ENCODE results near the gene PHF13. TPM values are rescaled to one million over a fixed set of nuclear protein-coding genes. Genes with fewer than 3 reads are reported as not detected.
"Not testable (repeated sequence)": the region's sequence is repeated elsewhere in the genome, so short reads cannot be mapped to it uniquely, and the experiment has no call there.

Gene PHF13
- total RNA-seq, 1 donor from 2014 or later = 17.0 TPM

DNA sequence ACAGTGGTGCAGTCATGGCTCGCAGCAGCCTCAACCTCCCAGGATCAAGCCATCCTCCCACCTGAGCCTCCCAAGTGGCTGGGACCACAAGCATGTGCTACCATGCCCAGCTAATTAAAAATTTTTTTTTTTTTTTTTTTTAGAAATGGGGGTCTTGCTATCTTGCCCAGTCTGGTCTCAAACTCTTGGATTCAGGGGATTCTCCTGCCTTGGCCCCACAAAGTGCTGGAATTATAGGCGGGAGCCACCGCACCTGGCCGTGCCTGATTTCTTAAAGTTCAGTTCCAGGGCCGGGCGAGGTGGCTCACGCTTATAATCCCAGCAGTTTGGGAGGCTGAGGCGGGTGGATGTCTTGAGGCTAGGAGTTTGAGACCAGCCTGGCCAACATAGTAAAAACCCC, 17.5 kb downstream of the PHF13 start:
- no peak for DNase-seq

DNA sequence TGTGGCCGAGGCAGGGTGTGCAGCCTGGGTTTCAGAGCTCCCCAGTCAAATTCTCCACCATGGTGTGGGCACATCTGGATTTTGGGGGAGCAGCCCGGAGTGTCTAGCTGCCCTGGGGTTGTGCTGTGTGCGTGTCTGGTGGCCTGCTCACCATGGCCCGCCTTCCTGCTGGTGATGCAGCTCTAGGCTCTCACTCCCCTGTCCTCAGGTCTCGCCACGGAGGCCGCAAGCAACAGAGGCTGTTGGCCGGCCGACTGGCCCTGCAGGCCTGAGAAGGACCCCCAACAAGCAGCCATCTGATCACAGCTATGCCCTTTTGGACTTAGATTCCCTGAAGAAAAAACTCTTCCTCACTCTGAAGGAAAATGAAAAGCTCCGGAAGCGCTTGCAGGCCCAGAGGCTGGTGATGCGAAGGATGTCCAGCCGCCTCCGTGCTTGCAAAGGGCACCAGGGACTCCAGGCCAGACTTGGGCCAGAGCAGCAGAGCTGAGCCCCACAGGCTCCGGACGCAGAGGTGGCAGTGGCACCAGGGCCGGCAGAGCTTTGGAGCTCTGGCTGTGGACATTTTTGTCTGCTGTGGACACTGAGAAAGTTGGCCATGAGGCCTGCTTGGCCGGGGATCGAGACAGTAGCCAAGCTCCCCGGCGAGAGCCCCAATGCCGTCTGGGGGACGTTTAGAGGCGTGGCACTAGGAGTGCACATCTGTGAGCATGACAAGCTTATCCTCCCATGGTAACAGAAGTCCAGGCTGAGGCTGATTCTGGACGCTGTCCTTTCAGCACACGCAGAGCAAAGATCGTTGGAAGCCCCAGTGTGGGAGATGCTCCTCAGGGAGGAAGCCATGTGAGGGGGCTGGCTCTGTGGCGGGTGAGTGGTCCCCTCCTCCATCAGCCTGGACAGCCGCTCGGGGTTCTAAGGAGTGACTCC, 19.3 kb downstream of the PHF13 start:
- no peak for DNase-seq

DNA sequence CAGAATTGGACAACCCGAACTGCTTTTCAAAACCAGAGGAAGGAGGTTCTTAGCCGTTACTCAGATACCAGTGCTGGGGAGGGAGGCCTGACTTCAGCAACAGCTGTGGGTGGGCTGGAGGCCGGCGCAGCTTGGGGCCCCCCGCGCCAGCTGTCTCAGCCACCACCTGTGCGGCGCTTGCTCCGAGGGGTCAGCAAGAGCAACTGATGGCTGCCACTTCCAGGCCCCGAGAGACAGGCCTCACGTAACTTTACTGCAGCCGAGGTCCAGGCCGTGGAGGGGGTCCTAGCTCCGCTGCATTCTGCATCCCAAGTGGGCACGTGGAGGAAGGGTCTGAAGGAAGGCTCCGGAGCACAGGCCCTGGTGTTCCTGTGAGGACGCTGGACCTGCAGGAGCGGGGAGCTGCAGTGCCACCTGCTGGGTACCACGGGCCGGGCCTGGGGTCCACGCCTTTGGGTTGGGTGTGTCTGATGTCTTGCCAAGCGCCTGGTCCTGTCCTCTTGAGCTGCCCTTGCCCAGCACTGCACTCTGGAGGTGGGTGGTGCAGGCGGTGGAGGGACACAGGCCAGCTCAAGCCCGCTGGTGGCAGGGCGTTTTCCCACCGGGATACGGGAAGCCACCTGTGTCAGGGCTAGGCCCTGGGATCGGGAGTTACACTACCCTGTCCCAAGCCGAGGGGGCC, 21.0 kb downstream of the PHF13 start:
- no peak for DNase-seq

DNA sequence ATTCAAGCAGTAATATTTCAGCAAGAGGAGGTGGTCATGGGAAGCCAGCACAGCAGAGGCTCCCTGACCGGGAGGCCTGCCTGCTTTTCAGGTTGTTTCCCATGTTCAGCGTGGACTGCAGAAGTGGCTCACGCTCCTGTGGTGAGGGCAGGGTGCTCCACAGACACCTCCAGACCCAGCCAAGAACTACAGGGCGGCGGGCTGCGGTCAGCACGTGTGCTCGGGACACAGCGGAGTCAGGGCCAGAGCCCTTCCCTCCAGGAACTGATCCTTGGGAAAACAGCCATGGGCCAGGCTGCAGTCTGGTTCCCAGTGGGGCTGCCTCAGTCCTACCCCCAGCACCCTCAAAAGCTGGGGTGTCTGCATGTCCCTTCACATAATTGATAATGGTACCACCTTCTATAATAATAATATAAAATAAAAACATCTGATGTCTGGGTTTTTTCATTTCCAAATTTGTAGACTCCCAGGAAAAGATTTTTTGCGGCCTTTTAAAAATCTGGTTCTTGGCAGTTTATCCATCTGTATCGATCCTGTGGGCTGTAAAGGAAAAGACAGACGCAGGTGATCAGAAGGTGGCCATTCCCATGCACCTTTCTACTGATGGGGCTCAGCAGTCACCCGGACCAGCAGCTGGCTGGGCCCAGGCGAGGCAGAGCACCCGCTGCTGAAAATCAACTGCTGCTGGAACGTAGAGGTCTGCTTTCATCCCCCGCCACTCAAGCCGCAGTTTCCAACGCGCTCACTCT, 21.8 kb downstream of the PHF13 start:
- DNase-seq = no peak

DNA sequence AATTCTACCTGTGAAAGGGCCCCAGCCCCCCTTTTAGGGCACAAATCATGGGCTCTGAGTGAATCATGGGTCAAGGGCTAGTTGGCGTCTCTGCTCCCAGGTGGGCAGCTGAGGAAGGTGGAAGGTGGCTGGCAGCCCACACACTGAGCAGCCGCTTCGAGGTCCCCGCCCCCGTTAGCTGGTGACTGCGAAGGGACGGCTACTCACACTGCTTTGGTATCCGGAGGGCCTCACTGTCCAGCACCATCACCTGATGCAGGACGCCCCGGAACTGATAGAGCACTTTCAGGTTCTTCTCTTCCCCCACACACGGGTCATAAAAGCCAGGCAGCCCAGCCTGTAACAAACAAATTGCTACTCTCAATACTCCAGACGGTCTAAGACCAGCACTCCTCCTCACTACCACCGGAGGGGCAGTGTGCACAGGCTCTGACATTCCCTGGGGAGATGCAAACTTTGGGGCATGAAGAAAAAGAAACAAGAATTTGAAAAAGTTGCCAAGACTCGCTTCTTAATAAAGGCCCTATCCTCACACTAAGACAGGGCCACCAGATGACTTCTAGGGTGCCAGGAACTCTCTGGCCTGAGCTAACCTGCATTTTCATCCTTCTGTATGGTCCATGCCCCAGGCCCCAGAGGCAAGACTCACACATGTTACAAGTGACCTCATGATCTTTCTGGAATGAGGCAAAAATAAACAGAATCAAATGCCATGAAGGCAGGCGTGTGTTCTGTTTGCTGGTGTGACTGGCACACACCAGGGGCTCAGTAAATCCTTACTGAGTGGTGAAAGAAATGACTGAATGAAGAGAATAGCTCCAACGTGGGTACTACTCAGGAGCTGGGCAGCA, 22.6 kb downstream of the PHF13 start:
- DNase-seq = no peak

DNA sequence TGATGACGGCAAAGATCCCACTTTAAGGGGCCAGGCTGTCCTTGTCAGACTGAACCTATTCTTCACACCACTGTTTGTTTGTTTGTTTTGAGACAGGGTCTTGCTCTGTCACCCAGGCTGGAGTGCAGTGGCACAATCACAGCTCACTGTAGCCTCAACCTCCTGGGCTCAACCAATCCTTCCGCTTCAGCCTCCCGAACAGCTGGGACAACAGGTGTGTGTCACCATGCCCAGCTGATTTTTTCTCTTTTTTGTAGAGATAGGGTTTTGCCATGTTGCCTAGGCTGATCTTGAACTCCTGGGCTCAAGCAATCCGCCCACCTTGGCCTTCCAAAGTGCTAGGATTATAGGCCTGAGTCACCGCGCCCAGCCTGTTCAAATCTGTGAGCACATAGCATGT, 23.2 kb downstream of the PHF13 start:
- DNase-seq = not testable (repeated sequence)

DNA sequence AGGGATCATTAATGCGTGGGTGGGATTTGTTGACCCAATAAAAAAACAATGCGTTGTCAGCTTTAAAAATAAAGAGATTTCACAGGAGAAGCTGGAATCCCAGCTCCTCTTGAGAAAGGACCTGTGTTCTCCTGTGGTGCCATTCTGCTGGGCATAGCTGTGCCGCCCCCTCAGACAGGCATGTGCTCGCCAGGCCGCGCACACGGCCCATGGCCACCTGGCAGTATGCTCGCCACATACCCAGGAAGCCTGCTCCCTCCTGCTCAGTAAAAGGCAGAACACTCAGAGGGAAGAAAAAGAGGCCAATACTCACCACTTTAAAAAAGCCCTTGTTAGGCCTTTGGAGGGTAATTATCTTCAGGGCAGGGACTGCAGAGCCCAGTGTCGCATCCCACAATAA, 24.2 kb downstream of the PHF13 start:
- DNase-seq = no peak

DNA sequence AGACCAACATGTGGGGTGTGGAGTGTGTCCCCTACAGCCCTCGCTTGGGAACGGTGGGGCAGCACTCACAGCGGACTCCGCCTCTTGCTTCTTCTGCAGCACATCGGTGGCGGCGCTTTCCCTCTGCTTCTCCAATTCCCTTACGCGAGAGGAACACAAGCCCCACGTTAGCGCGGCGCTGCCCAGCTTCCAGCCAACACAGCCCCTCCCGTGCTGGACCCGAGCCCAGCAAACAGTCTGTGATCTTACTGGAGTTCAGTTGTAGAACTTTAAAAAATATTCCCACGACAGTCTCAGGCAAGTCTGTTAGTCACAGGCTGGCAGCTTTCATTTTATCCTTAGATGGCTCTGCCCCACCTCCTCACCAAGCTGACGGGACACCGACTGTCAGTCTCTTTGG, 24.7 kb downstream of the PHF13 start:
- peak; percentile 60 for DNase-seq

DNA sequence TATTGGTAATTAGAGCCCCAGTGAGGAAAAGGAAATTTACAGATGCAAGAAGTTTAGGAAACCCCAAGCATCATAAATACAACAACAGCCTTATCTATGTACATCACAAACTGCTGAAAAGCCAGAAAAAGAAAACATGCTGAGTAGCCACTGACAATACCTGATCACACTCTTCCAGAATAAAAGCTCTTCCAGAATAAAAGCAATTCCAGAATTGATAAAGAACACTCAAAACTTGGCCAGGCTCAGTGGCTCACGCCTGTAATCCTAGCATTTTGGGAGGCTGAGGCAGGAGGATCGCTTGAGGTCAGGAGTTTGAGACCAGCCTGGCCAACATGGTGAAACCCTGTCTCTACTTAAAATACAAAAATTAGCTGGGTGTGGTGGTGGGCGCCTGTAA, 27.3 kb downstream of the PHF13 start:
- DNase-seq = not testable (repeated sequence)

DNA sequence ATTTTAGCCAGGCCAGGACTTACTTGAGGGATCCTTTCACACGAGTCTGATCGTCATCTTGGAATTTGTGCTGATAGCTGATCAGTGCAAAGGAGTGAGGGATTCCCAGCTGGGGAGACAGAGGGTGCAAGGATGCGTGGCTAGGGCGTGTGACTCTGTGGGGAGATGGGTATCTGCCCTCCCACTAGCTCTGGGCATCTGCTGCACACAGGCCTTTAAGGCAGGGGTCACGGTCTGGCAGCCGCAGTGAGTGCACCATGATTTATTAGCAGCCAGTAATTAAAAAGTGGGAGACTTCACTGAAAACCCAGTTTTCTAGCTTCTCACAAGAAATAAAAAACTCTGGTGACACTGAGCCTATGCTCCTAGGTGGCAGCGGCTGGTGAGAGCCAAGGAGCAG, 31.5 kb downstream of the PHF13 start:
- DNase-seq = no peak

DNA sequence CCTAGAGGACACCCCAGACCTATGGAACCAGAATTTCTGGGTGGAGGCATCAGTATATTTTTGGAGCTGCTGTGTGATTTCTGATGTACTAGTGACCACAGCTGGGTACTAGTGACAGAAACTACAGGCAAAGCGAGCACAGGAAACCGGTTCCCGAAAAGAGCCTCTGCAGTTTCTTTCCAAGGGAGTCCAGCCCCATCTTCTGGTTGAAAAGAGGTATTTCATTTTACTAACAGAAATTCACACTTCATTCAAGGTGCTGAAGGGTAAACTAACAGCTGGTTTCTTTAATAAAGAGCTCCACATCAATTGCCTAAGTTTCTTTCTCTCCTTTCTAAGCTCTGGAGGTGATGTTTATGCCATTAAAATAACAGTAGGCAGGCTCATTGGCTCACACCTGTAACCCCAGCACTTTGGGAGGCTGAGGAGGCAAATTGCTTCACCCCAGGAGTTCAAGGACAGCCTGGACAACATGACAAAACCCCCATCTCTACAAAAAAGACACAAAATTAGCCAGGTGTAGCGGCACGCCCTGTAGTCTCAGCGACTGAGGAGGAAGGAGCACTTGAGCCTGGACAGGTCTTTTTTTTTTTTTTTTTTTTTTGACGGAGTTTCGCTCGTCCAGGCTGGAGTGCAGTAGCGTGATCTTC, 33.1 kb downstream of the PHF13 start:
- no peak for DNase-seq

DNA sequence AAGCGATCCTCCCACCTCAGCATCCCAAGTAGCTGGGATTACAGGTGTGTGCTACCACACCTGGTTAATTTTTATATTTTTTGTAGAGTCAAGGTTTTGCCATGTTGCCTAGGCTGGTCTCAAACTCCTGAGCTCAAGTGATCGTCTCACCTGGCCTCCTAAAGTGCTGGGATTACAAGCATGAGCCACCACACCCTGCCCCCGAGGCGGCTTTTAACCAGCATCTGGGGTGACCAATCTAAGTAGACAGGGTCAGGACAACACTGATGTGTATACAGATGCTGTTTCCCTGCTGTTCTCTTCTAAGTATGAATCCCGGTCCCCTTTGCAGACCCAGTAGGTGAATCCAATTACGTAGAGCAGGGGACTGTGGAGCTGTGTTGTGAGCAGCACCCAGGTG, 35.0 kb downstream of the PHF13 start:
- no peak for DNase-seq

DNA sequence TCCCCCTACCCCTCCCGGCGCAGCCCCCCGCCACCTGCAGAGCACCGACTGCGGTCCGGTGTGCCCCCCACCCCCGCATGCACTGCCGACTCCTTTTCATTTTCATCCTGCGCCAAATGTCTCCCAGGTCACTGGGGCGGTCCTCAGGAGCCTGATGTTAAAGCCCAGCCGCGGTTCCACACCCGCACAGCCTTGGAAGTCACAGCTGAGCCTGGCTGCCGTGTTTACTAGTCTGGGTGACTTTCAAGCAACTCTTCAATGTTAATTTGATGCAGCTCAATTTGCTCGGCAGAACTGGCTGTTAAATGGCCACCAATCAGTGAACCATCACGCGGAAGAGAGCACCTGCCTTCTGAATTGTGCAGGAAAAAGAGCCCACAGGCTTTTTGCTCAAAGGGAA, 38.4 kb downstream of the PHF13 start:
- DNase-seq = no peak

DNA sequence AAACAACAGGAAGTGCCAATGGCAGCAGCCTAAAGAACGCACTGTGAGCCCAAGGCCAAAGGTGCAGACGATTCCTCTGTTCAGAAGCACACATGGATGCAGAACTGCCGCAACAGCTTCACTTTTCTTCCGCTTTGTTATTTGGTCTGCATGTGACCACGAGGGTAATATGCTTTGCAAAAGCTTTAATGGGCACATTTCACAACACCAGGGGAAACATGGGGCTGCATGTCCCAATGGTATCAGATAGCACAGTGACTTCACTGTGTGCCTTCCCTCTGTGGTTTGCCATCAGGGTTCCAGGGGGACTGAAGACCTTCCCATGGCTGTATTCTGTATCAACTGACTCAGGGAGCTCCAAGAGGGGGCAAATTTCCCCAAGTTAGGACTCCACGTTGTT, 39.5 kb downstream of the PHF13 start:
- no peak for DNase-seq

DNA sequence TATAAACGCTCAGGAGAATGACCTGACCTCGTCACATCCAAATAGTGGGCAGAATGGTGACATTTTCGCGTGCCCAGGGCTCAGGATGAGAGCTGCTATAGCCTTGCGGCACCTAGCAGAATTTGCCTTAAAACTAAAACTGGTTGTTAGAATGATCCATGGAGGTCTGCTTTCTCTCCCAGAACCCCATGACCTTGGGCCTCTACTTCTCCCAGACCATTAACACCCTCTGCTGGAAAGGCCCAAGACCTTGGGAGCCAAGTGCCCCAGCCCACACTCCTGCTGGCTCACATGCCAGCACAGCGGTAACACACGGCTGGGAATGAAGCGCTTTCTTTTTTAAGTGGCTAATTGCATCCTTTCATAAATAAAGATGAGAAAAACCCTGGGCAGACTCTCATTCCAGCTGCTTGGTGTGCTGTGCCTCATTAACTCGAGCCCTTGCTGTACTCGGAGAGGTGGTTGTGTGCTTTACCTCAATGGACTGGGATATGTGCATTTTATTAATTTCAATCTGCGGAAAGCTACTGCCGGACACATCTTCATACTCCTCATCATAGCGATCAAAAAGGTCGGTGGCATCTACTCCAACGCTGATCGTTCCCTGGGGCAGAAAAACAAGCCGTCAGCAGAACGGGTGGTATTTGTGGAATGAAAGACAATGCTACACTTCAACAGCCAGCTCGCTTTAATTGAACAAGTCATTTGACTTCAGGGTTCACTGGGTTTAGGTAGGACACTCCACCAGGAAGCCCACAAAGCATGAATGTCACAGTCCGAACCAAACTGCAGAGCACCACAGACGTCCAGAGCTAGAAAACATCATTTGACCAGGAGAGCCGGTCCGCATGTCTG, 40.1 kb downstream of the PHF13 start:
- DNase-seq = no peak

DNA sequence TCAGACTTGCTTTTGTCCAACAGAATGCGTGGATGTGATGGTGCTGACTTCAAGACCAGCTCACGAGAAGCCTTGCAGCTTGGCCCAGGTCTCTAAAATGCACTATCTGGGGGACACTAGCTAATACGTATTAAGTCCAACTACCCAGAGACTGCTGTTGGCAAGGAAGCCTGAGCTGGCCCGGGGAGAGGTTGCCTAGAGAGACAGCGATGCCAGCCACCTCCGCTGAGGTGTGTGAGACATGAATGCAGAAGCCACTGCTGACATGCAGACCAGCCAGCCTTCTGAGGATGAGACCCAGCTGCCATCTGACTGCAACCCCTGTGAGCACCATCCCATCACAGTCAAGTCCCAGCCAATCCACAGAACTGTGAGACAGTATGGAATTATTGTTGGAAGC, 43.6 kb downstream of the PHF13 start:
- DNase-seq = no peak

DNA sequence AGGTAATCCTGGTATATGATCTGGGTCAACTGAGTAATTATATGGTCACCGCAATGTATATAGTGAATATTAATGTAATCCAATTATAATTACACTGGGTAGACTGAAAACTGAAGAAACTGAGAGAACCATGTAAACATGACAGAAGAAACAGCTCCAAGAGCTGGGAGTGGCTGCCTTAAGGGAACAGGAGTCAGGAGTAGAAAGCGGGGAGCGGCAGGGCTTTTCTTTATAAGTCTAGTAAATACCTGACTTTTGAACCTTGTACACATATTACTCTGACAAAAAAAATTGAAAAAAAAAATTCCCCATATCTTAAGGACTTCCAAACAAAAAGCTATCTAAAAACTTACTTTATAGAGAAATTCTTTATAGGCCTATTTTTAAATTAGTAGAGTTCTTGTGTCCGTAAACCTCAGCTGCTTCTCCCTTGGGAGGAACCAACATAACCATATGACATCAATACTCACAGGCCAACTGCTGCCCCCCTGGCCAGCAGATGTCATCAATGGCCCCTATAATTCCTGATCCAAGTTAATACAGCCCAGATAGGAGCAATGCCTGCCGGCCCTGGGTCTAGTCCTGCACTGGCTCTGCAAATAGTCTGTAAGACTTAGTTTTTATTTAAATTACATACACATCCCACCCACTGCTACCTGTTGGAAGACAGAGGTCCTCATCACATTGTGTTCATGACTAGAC, 45.0 kb downstream of the PHF13 start:
- DNase-seq = no peak

DNA sequence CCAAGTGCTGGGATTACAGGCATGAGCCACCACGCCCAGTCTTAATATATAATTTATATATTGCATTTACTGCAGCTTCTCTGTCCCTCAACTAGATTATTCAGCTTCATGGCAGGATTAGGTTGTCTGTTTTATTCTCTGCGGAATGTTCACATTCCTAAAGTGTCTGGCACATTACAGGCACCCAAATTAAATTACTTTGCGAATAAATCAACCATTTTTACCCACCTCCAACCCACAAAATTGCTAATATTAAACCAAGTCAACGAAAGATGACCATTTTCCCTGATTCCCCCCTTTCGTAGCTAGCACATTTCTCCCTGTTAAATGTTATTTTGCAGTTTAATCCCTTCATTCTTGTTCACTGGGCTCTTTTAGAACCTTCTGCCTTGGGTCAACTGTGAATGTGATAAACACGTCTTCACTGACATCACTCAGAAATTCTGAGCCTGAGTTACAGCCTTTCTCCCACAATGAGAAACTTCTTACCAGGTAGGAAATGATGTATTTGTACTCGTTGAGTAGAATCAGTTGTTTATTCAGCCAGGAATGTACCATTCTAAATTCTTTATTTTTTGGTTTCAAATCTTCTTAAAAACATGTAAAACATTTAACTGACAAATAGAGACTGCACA, 47.0 kb downstream of the PHF13 start:
- DNase-seq = no peak

DNA sequence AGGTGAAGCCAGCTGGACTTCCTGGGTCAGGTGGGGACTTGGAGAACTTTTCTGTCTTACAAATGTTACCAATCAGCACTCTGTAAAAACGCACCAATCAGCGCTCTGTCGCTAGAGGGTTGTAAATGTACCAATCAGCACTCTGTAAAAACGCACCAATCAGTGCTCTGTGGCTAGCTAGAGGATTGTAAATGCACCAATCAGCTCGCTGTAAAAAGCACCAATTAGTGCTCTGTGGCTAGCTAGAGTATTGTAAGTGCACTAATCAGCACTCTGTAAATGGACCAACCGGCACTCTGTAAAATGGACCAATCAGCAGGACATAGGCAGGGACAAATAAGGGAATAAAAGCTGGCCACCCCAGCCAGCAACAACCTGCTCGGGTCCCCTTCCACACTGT, 48.9 kb downstream of the PHF13 start:
- not testable (repeated sequence) for DNase-seq
